GM12873 (cell line): Measurements from ENCODE around the gene CD47.

ENCODE experiments used
- CTCF ChIP-seq: IDR thresholded peaks from 2 replicates; pipeline ENCODE4 v1.5.1; 2012; ENCODE audit warnings: low read depth, mild to moderate bottlenecking, moderate library complexity, low read length, control low read depth; ENCODE audit not compliant: insufficient read depth; ENCODE audit errors: missing control alignments

Gene CD47

GRCh38 chr3:108103040-108103751 is 12.4 kb upstream of the CD47 start:
- TF ChIP-seq CTCF = no peak

DNA sequence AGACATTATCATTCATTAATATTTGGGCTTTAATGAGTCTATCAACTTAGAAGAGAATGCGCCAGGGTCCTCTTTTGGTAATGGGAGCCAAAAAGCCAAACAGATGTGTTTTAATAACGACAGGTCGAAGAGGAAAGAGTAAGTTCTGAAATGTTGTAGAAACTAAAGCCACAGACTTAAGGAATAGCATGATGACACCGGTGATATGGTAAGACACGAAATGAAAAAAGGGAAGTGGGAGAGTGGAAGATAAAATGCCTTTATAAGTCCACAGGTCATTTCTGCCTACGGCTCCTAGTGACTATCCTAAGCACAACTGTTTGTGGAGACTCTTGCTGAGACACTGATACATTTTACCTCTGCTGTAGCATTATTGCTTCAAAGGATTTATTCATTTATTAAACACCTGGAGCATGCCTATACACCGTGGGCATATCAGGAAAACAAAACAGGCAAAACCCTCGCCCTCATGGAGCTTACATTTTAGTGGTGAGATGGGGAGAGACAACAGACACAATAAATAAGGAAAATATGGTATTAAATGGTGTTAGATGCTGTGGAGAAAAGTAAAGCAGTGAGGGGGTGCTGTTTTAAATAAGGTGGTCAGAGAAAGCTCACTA is 11.7 kb upstream of the CD47 start:
- no peak for TF ChIP-seq CTCF

- TF ChIP-seq CTCF = no peak
These were observed 10.3 kb upstream of the CD47 start for GRCh38 chr3:108100906-108101660.

DNA sequence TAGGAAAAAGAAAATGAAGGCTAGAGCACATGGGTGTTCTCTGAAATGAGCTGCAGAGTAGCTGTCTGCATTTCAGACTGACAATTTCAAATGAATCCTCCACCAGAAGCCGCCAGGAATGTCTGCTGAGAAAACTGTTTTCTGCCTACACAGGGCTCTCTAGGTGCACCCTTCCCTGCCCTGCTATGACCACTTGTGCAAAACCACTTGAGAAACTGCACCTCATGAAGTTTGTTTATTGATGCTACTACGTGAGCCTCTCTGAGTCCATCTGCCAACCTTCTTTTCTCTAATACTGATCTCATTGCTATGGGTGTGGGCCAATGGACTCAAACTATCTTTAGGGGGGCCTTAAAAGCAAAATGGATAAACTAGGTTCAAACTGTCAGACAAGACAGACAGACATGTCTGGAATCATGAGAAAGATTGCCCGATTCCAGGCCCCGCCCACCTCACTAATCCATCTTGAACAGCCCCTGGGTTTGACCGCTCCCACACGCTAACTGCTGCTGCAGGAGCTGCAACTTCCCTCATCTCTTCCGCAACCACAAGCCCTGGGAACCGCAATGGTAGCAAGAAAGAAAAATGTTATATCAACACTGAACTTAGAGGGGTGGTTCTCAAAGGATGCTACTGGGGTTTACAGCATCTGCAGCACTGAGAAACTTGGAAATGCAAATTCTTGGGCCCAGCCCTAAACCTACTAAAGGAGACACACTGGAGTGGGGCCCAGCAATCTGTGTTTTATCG is 9.0 kb upstream of the CD47 start:
- TF ChIP-seq CTCF = no peak

- no peak for TF ChIP-seq CTCF
These were observed 8.4 kb upstream of the CD47 start for GRCh38 chr3:108099244-108099643.

- TF ChIP-seq CTCF = no peak
These were observed 7.2 kb upstream of the CD47 start for GRCh38 chr3:108098003-108098370.

DNA sequence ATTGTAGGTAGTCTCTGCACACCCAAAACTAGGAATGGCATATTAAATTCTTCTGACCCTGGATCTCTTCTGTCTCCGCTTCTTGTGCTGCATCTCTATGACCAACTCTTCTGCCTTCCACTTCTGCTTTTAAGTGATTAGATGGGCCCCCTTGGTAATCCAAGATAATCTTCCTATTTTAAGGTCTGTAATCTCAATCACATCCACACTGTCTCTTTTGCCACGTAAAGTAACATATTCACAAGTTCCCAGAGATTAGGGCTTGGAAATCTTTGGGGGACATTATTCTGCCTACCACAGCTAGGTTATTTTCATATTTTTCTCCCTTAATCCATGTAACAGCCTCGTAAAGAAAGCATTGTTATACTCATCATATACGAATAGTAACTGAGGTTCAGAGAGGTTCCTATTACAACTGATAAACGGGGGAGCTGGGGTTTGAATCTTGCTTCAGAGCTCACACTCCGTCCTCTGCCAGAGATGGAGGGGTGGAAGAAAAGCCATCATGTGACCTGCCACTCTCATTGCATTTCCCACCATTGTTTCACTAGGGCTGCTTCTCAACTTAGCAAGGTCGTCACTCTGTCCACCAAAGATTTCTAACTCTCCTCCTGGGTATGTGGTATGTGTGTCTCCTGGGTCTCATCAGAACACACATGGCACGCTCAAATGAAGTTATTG is 6.6 kb upstream of the CD47 start:
- TF ChIP-seq CTCF = no peak
